ENCODE data around the gene PCP4L1.

The PCP4L1 gene

DNA sequence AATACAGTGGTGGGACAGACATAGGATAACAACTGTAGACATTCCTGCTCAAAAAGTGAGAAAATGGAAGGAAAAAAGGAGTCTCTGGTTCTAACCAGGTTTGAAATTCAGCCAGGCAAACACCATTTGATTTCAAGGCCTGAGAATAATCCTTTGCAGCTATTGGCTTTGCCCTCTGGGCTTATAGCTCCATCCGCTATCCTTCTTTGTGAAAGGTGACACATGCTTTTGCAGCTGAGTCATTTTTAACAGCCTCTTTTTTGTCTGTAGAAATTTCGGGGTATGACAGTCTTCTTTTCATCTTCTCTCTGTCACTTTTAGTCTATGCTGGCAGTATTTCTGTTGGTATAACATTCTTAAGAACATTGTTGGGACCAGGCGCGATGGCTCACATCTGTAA, 71.8 kb downstream of the PCP4L1 start:
- peak; percentile 83 for DNase-seq

GRCh38 chr1:161333166-161333565, 74.6 kb downstream of the PCP4L1 start:
- no peak for DNase-seq

All from islet precursor cell (in vitro differentiated cells).